Activated CD8-positive, alpha-beta memory T cell treated with anti-CD3 and anti-CD28 coated beads for 48 hours (primary cell): ENCODE data around the gene OVCH1.
"Not testable (repeated sequence)": the region's sequence is repeated elsewhere in the genome, so short reads cannot be mapped to it uniquely, and the experiment has no call there.

ENCODE experiments used
- DNase-seq, 3 experiments: peaks; one replicate each; pipeline ENCODE4 v3.0.0-alpha.2; 2020; ENCODE audit warnings: low read depth in 2 of 3, low spot score in 2 of 3

Gene OVCH1

DNA sequence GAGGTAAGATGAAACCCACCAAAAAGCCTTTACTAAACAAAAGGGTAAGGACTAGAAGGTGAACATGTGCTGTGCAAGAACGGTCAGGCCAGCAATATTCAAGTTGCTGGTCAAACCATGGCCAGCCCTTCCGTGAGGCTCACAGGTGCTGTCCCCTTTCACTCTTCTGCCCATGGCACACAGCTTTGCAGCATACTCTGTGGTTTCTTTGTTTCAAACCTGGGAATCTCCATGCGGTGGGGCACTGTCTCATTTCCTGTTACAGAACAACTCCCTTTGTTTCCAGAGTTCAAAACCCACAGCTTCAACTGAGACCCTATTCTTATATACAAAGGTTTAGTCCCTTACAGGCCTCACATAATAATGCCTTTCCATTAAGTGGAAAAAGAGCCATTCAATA, 1.7 kb upstream of the OVCH1 start:
- no peak for DNase-seq

DNA sequence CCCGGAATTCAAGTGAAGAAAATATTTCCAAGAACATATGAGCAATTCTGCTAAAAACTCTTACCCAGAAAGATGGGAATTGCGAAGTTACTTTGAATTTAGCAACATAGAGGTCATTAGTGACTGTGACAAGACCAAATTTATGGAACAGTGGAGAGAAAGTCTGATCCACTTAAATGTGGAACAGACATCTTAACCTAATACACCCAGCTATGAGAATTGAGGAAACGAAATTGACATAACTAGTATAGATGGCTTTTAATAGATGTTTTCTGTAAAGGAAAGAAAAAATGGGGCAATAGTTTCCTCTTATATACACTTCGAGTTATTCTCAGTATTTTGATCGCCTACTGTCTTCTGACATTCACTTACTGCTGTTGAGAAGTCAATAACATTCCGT, 4.6 kb downstream of the OVCH1 start:
- no peak for DNase-seq

DNA sequence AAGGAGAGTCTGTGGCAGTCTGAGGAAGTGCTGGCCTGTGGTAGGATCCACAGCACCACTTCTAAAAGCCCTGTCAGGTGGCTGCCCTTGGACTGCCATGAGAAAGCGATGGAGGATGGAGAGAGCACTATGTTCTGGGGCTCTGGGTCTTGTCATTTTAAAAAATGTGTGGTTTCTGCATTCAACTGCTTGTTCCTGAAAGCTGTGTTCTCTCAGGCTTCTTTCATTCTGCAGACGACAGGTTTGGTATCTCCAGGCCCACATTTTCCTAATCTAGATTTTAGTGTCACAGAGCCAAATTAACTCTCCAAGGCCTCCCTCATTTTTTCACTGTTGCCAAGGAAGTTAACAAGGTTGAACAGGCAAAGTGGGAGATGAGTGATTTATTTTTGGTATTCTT, 10.5 kb downstream of the OVCH1 start:
- DNase-seq, result no peak

DNA sequence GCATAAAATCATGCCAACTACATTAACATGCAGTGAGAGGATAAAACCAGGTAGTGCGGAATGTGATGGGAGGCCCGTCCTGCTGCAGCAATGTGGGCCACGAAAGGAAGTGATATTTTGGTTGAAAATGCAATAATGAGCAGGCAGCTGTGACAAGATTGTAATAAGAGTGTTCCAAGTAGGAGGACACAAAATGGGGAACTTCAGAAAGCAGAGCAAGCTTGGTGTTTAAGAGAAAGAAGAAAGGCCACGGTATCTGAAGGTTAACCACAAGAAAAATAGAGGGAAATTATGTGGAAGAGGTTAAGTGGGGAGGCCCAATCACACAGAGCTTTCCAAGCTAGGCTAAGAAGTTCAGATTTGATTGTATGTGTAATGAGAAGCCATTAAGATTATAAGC, 34.3 kb downstream of the OVCH1 start:
- no peak for DNase-seq

DNA sequence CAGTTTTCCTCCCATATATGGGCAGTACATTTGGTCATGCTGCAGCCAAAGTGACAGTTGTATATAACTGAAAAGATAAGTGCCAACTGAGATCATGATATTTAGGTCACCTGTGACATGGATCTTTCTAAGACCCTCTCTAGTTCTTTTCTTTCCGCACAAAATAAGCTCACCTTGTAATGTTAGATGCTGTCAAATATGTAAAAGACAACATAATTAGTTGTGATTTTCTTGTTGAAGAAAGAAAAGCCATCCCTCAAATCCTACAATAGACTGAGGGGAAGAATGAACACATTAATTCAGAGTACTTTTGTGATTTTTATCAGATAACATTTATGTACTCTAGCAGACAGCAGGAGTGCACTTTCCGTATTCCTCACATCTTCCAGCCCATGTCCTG, 37.4 kb downstream of the OVCH1 start:
- no peak for DNase-seq

DNA sequence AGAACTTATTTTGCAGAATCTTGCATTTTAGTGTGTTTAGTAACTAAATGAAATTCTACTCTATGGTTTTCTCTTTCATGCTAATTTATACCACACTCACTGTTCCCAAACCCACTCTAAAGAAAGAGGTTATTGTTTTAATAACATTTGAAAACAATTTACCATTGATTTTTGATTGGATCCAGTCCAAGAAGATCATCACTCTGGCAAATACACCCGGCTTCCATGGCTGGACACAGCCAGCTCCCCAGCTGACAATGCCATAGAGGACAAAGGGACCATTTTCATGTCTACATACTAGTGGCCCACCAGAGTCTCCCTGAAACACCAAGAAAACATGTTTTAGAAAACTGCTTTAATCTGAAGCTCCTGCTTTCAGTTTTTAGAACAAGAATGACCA, 42.4 kb downstream of the OVCH1 start:
- no peak for DNase-seq

DNA sequence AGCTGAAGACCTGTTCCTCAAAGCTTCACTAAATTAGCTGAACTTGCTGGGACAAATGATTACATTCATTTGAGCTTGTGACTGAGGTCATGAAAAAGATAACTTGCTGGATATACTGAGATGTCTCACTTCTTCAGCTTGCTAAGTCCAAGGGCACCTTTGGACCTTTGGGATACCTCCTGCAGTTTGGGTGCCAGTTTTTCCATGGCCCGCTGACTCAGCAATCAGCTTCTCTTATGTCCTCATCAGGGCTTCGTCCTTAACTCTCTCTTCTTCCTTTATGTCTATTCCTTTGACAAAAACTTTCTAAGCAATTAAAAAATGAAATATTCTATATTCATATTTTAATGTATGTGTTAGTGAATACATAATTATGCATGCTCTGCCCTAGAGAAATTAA, 45.6 kb downstream of the OVCH1 start:
- DNase-seq, result no peak

DNA sequence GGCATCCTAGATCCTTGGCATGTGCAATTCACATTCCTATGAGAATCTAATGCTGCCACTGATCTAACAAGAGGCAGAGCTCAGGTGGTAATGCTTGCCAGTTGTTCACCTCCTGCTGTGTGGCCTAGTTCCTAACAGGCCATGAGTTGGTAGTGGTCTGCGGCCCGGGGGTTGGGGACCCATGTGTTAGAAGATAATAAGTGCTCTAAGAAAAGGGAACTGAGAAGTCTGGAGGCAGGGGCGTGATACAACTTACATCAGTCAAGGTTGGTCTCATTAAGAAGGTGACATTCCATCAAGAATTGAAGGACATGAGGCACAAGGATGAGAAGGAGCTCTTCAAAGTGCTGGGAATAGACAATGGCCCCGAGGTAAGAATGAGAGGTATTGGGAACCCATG, 49.3 kb downstream of the OVCH1 start:
- no peak for DNase-seq

DNA sequence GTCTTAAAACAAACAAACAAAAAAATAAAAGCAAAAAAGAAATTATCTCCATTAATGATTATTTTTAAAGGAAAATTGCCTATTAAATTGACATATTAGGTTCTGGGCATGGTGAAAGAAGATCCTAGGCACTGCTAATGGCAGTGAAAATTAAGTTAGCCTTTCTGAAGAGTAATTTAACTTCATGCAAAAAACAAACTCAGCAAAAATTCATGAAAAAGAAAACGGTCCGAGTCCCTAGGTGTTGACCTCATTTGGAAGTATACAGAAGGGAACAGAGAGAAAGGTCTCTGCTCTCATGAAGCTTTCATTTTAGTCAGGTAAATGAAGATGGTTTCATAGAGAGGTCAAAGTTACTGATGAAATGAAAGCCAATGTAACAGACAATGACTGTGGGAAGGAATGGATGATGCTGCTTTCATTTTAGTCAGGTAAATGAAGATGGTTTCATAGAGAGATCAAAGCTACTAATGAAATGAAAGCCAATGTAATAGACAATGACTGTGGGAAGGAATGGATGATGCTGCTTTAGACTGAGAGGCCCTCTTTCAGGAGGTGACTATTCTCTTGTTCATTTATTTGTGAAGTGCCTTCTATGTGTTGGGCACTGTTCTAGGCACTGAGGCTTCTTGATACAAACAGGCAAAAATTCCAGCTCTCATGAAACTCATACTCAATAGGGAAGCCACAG, 50.1 kb downstream of the OVCH1 start:
- DNase-seq, result no peak

DNA sequence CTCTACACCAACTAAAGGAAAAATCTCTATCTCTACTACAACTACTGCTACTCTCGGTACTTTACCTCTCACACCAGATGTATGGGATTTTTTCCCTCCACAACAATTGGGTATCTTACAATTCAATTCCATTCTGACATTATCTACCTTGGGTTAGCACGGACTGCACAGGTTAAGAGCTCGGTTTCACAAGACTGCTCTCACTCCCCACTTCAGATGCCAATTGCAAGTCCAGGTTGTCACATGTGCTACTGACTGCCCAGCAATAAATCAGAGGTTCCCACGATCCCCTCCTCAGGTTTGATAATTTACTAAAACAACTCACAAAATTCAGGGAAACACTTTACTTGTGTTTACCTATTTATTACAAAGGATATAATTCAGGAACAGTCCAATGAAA, 58.0 kb downstream of the OVCH1 start:
- DNase-seq, result no peak

DNA sequence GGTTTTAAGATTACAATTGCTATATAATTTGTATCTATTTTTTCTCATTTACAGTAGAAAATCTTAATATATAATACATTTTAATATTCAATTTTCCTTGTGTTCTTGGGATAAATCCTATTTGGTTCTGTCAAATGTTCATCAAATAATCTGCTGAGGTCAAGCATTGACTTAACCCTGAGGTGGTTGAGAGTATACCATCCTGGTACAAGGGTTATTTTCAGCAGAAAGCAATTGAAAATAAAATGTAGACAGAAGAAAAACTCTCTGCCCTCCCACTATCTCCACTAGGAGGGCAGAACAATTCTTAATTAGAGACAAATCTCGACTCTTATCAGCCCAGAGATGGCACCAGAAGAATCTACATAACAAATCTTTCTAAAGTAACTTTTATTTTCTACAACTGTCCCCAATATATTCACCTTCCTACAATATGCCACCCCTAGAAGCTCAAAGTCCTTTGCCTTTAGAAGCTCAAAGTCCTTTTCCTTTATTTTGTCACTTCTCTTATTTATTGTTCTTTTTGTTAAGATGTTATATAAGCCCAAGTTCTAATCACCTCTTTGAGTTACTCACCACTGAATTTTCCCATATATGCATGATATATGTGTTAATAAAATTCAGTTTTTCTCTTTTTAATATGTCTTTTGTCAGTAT, 58.6 kb downstream of the OVCH1 start:
- DNase-seq, result no peak

DNA sequence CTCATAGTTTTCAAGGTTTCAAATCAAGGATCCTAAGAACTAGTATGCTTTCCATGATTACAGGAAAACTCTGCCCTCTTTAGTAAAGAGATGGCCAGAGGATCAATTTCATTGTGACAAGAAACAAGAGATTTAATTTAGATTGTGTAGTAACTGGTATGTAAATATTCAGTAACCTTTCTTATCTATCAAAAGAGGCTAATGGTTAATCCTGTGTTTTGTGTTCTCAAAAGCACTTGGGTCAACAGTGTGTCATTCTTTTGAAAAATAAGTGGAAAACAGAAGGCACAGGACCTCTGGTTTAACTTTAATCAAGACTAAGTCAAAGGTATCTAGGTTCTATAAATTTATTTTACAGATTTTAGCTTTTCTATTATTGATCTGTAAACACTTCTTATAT, 59.9 kb downstream of the OVCH1 start:
- no peak for DNase-seq

DNA sequence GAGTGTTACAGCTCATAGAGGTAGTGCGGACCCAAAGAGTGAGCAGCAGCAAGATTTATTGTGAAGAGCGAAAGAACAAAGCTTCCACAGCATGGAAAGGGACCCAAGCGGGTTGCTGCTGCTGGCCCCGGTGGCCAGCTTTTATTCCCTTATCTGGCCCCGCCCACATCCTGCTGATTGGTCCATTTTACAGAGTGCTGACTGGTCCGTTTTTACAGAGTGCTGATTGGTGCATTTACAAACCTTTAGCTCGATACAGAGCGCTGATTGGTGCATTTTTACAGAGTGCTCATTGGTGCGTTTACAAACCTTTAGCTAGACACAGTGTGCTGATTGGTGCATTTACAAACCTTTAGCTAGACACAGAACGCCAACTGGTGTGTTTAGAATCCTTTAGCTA, 60.7 kb downstream of the OVCH1 start:
- not testable (repeated sequence) for DNase-seq

DNA sequence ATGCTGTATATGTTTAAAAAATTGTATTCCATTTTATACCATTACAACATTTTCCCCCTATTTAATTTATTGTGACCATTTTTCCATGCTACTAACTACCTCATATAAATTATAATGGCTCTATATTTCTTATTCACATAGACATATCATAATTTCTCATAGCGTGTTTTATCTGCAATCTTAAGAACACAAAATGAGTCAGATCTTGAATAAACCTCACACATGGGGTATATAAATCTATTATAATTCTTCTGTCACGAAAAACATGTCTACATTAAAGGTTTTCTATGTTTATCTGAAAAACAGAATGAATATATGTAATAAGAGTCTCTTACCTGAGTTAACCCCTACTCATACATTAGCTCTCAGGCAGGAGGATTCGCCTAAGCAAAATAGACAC, 66.0 kb downstream of the OVCH1 start:
- no peak for DNase-seq

DNA sequence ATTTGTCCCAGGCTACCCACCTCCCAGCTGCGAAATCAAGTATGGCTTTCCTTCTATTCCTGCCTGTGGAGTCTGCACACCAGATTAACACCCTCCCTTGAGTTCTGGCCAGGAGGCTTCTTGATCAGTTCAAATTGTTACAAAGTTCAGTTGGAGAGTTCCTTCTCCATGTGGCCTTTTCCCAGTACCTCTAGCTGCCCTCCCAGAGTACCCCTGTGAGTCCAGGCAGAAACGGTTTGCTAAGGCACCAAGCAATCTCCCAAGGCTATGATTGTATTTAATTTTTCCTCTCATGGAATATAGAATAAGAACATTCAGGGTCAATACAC, 66.8 kb downstream of the OVCH1 start:
- no peak for DNase-seq

DNA sequence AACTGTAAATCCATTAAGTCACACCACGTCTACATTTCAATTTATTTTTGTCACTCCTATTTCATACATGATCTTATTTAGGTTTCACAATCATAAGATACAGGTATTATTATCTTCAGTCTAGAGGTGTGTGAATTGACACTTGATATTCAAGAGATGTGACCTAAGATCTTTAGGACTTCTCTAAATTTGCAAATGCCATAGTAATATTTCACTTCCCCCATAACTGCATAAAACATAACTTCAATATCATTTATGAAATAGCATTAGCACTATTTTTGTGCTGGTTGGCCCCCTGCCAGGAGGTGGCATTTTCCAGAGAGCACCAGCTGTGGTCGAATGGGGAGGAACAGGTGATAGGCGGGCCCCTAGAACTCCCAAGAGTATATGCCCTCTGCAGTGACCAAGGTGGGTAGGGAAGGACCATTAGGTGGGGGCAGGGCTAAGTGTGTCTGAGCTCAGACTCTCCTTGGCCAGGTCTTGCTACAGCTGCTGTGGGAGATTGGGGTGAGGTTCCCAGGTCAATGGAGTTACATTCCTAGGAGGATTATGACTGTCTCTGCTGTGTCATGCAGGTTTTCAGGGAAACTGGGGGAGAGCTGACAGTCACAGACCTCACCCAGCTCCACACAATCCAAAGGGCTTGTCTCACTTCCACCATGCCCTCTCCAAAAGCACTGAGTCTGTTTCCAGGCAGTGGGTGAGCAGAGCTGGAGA, 67.3 kb downstream of the OVCH1 start:
- no peak for DNase-seq

DNA sequence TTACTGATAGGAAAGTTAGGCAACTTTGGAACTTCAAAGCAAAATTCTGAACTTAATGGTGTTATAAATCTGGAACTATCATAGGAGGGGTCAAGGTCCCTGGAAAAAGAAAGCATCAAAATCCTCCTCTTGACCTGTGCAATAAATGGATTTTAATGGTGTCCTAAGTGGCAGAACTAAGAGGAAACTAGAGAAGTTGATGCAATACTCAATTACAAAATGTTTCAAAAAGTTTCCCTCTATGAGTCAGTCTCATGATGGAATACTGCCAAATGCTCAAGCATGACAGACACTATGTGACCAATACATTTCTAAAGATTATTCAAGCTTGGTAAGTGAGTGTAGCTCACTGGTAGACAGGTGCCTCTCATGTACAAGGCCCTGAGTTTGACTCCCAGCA, 68.9 kb downstream of the OVCH1 start:
- no peak for DNase-seq

DNA sequence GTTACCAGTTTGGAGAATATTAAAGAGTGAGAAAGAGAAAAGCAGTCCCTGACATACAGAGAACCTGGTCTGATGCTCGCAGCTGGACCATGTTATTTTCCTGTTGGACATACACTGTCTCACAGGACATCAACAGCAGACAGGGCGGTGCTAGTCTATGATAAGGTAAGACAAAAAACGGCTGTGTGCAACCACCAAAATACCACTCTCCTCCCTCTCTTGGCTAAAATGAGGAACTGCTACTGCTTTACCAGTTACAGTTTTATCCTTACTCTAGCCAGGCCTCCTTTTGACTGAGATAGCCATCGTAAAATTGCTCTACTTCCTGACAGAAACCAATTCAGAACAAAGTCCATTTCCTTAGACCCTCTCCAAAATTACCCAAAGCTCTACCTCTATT, 69.5 kb downstream of the OVCH1 start:
- DNase-seq, result no peak

DNA sequence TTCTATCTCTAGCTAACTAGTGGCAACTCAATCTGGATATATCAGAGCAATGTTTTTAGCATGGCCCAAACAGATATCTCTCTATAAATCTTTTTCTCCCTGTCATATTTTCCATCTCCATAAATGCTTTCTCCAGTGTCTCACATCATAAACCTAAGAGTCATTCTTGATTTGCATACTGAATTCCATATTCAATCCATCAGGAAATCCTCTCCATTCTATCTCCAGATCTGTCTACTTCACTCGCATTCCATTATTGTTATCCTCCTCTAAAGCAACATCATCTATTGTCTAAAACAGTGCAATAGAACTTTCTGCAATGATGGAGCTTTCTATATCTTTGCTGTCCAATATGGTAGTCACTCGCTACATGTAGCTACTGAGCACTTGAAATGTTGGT, 71.0 kb downstream of the OVCH1 start:
- DNase-seq, result no peak

DNA sequence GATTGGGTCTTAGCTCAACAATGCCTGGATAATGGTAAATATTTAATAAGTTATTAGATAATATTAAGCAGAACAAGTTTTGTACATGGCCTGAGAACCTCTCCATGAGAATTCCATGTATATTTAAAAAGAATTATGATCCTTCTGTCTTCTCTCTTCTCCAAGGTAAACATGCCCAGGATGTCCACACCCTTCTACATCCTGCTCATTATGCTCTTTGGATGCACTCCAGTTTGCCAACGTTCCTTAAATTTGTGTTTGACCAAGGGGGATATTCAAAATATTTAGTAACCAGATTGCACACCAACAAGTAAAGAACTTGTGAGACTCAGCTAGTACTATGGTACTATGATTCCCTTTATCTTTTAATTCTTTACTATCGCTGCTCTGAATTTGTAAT, 71.8 kb downstream of the OVCH1 start:
- no peak for DNase-seq

DNA sequence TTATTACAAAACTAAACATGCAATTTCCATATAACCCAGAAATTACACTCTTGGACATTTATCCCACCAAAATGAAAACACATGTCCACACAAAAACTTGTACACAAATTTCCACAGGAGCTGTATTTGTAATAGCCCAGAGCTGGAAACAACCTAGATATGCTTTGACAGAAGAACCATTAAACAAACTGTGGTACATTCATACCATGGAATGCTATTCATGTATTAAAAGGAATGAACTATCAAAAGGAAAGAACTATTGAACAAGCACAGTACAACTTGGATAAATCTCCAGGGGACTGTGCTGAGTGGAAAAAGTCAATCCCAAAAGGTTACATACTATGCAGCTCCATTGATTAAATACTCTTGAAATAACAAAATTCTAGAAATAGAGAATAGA, 80.7 kb downstream of the OVCH1 start:
- DNase-seq, result no peak

DNA sequence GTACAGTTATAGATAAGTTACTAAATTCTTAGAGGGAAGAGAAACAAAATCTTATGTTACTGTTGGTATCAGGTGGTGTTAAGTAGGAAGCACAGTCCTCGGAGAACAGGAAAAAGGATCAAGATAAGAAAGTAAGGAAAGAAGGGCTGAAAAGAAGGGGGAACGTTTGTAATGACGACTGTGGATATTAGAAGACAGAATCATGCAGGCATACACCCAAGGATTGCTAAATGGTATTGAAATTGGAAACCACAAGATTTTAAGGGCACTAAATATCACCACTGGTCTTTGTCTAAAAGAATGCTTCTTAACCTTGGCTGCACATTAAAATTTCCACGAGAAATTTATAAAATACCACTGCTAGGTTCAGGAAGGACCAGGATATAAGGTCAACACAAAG, 82.4 kb downstream of the OVCH1 start:
- no peak for DNase-seq

DNA sequence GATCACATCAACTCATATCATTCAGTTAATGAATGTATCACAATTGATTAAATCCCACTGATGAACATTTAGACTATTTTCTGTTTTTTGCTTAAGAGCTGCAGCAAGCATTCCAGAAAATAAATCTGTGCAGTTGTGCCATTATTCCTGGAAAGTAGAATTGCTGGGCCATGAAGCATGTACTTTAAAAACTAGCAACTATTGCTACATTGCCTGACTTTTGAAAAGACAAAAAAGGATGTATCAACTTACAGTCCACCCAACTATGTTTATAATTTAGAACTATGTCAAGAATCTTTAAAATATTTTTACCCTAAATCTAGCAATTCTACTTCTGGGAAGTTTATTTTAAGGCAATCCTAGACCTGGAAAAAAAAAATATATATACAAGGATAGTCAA, 83.1 kb downstream of the OVCH1 start:
- DNase-seq, result no peak
